Neural crest cell (in vitro differentiated cells): Measurements from ENCODE around the gene FAM227B. TPM values are rescaled to one million over a fixed set of nuclear protein-coding genes. Genes with fewer than 3 reads are reported as not detected.
"Not testable (repeated sequence)": the region's sequence is repeated elsewhere in the genome, so short reads cannot be mapped to it uniquely, and the experiment has no call there.

ENCODE experiments used
- DNase-seq: peaks from one replicate; pipeline ENCODE4 v3.0.0; 2021; ENCODE audit warnings: low read depth, mixed read lengths, low spot score
- H3K27ac Mint-ChIP-seq: one replicate; pipeline ENCODE4 v1.8.0; 2021; ENCODE audit warnings: mild to moderate bottlenecking, mixed read lengths; ENCODE audit not compliant: unreplicated experiment
- H3K27me3 Mint-ChIP-seq: 2 replicates; pipeline ENCODE4 v1.8.0; 2021; ENCODE audit warnings: low read depth, mild to moderate bottlenecking, mixed read lengths
- H3K36me3 Mint-ChIP-seq: 2 replicates; pipeline ENCODE4 v1.8.0; 2021; ENCODE audit warnings: low read depth, mild to moderate bottlenecking, mixed read lengths
- H3K4me1 Mint-ChIP-seq: 2 replicates; pipeline ENCODE4 v1.8.0; 2021; ENCODE audit warnings: mixed read lengths
- H3K4me3 Mint-ChIP-seq: one replicate; pipeline ENCODE4 v1.8.0; 2021; ENCODE audit warnings: mild to moderate bottlenecking, mixed read lengths
- H3K9me3 Mint-ChIP-seq: 2 replicates; pipeline ENCODE4 v1.8.0; 2021; ENCODE audit warnings: mixed read lengths
- total RNA-seq: library from RNA; stranded (reverse); gene quantifications from 2 replicates; pipeline ENCODE4 v1.2.1, GENCODE V29; 2021
- TF ChIP-seq, protein P1 (sequence below): fragments of 200-600 bp; sonication (generic); conservative IDR thresholded peaks from 2 replicates; pipeline ENCODE4 v1.5.0; 2021; ENCODE audit warnings: antibody characterized with exemption, mild to moderate bottlenecking

FAM227B gene
- total RNA-seq, 1 donor from 2014 or later: 9.0 TPM

DNA sequence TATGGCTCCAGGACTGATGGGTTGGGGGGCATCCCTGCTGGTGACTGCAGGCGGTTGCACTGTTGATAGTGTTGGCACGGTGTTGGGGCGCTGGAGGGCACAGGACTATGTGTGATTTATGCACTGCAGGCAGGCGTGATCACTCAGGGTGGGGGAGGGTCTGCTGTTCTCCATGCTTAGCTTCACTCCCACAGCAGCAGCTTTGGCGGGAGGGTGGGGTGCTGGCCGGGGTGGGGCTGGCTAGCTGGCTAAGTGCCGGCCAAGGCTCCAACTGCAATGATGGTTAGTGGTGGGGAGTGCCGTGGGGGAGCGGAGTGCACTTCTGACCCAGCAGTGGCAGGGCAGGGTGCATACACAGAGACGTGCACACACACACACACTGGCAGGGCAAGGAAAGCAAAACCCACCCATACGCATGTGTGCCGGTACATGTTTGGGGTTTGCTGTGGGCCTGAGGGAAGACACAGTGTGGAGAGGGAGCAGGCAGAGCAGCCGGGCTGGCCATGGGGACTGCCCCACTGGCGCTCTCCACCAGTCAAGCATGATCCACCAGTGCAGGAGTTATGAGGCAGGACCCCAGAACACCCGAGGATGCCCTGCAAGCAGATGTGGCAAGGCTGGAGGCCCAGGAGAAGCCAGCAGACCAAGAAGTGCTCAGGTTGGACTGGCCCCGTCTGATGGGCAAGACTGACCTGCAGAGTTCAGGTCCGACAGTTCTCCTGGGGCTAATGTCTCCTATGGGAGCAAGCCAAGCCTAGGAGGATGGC, 214.1 kb downstream of the FAM227B start:
- TF ChIP-seq, protein P1, sequence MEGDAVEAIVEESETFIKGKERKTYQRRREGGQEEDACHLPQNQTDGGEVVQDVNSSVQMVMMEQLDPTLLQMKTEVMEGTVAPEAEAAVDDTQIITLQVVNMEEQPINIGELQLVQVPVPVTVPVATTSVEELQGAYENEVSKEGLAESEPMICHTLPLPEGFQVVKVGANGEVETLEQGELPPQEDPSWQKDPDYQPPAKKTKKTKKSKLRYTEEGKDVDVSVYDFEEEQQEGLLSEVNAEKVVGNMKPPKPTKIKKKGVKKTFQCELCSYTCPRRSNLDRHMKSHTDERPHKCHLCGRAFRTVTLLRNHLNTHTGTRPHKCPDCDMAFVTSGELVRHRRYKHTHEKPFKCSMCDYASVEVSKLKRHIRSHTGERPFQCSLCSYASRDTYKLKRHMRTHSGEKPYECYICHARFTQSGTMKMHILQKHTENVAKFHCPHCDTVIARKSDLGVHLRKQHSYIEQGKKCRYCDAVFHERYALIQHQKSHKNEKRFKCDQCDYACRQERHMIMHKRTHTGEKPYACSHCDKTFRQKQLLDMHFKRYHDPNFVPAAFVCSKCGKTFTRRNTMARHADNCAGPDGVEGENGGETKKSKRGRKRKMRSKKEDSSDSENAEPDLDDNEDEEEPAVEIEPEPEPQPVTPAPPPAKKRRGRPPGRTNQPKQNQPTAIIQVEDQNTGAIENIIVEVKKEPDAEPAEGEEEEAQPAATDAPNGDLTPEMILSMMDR: no peak
- no peak overlapping the region for H3K27ac Mint-ChIP-seq
- no peak for DNase-seq
- H3K27me3 Mint-ChIP-seq: peaks cover 5% of the 10 kb centered on the region
- H3K4me3 Mint-ChIP-seq: no peak overlapping the region
- H3K9me3 Mint-ChIP-seq: peaks cover 2% of the 10 kb centered on the region
- H3K36me3 Mint-ChIP-seq: no peaks in the 10 kb centered on the region
- H3K4me1 Mint-ChIP-seq: no peaks in the 10 kb centered on the region

DNA sequence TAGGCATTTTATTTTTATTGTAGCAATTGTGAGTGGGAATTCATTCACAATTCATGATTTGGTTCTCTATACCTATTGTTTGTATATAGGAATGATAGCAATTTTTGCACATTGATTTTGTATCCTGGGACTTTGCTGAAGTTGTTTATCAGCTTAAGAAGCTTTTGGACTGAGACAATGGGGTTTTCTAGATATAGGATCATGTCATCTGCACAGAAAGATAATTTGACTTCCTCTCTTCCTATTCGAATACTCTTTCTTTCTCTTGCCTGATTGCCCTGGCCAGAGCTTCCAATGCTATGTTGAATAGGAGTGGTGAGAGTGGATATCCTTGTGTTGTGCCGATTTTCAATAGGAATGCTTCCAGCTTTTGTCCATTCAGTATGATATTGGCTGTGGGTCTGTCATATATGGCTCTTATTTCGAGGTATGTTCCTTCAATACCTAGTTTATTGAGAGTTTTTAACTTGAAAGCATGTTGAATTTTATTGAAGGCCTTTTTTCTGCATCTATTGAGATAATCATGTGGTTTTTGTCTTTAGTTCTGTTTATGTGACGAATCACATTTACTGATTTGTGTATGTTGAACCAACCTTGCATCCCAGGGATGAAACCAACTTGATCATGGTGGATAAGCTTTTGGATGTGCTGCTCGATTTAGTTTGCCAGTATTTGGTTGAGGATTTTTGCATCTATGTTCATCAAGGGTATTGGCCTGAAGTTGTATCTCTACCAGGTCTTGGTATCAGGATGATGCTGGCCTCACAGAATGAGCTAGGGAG, 217.9 kb downstream of the FAM227B start:
- not testable (repeated sequence) for H3K4me3 Mint-ChIP-seq, H3K4me1 Mint-ChIP-seq, H3K27ac Mint-ChIP-seq, DNase-seq, H3K9me3 Mint-ChIP-seq, H3K36me3 Mint-ChIP-seq, H3K27me3 Mint-ChIP-seq

DNA sequence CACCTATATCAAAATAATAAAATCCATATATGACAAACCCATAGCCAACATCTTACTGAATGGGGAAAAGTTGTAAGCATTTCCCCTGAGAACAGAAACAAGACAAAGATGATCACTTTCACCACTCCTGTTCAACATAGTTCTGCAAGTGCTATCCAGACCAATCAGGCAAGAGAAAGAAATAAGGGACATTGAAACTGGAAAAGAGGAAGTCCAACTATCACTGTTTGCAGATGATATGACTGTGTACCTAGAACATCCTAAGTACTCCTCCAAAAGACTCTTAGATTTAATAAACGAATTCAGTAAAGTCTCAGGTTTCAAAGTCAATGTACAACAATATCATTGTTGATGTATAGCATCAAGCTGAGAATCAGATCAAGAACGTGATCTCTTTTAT, 233.1 kb downstream of the FAM227B start:
- Mint-ChIP-seq H3K9me3 (no peaks in the 10 kb centered on the region), H3K36me3 (no peaks in the 10 kb centered on the region), H3K27ac (no peak overlapping the region), H3K4me3 (no peak overlapping the region), H3K27me3 (no peaks in the 10 kb centered on the region), H3K4me1 (no peaks in the 10 kb centered on the region)
- TF ChIP-seq, protein P1: no peak
- DNase-seq: no peak

DNA sequence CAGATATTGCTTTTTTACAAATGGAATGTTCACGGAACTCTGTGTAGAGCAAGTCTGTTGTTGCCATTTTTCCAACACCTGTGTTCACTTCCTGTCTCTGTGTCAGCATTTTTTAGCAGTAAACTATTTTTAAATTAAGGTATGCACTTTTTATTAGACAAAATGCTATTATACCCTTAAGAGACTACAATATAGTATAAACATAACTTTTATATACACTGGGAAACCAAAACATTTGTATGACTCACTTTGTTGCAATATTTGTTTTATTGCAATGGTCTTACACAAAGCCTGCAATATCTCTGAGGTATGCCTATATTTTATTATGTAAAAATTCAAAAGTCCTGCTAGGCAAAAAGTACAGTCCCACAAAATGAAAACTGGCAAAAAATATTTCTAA, 237.4 kb downstream of the FAM227B start:
- Mint-ChIP-seq H3K27me3 (no peaks in the 10 kb centered on the region), H3K4me3 (no peak overlapping the region), H3K27ac (no peak overlapping the region), H3K9me3 (no peaks in the 10 kb centered on the region), H3K4me1 (no peaks in the 10 kb centered on the region), H3K36me3 (no peaks in the 10 kb centered on the region)
- TF ChIP-seq, protein P1: no peak
- no peak for DNase-seq

DNA sequence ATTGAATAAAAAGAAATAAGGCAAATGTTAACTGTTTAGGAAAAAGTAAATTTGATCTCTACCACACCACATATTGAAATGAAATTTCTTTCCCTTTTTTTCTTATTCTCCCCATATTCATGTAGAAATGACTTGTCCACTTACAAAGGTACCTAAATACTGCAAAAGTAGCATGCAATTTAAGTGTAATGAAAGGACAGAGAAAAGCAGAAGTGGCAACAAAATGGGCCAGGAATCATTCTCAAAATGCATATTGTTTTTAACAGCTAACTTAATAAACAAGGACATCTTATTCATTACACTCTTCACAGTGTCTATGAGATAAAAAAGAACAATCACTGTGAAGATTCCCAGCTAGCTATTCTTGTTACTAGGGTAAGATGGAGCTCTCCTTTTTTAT, 238.2 kb downstream of the FAM227B start:
- H3K4me1 Mint-ChIP-seq: no peaks in the 10 kb centered on the region
- H3K4me3 Mint-ChIP-seq: no peak overlapping the region
- H3K9me3 Mint-ChIP-seq: no peaks in the 10 kb centered on the region
- no peak for DNase-seq
- H3K27me3 Mint-ChIP-seq: no peaks in the 10 kb centered on the region
- H3K36me3 Mint-ChIP-seq: no peaks in the 10 kb centered on the region
- TF ChIP-seq, protein P1: no peak
- H3K27ac Mint-ChIP-seq: no peak overlapping the region

DNA sequence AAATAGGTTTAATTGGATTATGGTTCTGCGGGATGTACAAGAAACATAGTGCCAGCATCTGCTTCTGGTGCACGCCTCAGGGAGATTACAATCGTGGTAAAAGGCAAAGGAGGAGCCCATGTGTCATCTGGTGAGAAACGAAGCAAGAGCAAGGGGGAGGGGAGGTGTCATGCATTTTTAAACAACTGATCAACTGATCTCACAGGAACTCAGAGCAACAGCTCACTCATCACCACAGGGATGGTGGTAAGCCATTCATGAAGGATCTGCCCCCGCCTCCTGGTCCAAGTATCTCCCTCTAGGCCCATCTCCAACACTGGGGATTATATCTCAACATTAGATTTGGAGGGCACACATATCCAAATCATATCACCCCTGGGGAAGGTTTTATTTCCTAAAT, 239.7 kb downstream of the FAM227B start:
- DNase-seq: no peak
- no peak overlapping the region for H3K27ac Mint-ChIP-seq
- H3K9me3 Mint-ChIP-seq: no peaks in the 10 kb centered on the region
- H3K27me3 Mint-ChIP-seq: no peaks in the 10 kb centered on the region
- no peaks in the 10 kb centered on the region for H3K36me3 Mint-ChIP-seq
- TF ChIP-seq, protein P1: no peak
- no peak overlapping the region for H3K4me3 Mint-ChIP-seq
- no peaks in the 10 kb centered on the region for H3K4me1 Mint-ChIP-seq
